ENCODE results near the gene HBB. TPM values are rescaled to one million over a fixed set of nuclear protein-coding genes. Genes with fewer than 3 reads are reported as not detected.

The HBB gene
- total and polyA plus RNA-seq, 5 donors: 3.0 to 190 (median 89.7) TPM

GRCh38 chr11:5246772-5247471 is 20.1 kb upstream of the HBB start:
- H3K4me3 ChIP-seq (ENCODE audit: low read length): no peak overlapping the region
- ATAC-seq (no peak), DNase-seq (no peak)
- 67% methylated on average over 6 of the region's 6 CpGs for WGBS
- H3K27ac ChIP-seq (ENCODE audit: low read length): no peak overlapping the region
- no peaks in the 10 kb centered on the region for H3K27me3 ChIP-seq (ENCODE audit: control insufficient read depth, insufficient read depth)
- no peaks in the 10 kb centered on the region for H3K9me3 ChIP-seq (ENCODE audit: control insufficient read depth, low read length)
- intact Hi-C loops (cut with DNase I): no loop called here
- no peaks in the 10 kb centered on the region for H3K4me1 ChIP-seq (ENCODE audit: control insufficient read depth, insufficient read depth, low read length)

- no peaks in the 10 kb centered on the region for H3K4me1 ChIP-seq (ENCODE audit: control insufficient read depth, insufficient read depth, low read length)
- DNase-seq: no peak
- no peak overlapping the region for H3K4me3 ChIP-seq (ENCODE audit: low read length)
- no peaks in the 10 kb centered on the region for H3K27me3 ChIP-seq (ENCODE audit: control insufficient read depth, insufficient read depth)
- ATAC-seq: no peak
- H3K9me3 ChIP-seq (ENCODE audit: control insufficient read depth, low read length): no peaks in the 10 kb centered on the region
- WGBS: 78% methylated on average over 2 of the region's 2 CpGs
- intact Hi-C loops (cut with DNase I): no loop called here
- H3K27ac ChIP-seq (ENCODE audit: low read length): no peak overlapping the region
Measured at GRCh38 chr11:5245155-5245554, 18.3 kb upstream of the HBB start.

- DNase-seq (no peak), ATAC-seq (no peak)
- Histone ChIP-seq H3K27me3 (ENCODE audit: control insufficient read depth, insufficient read depth) (no peaks in the 10 kb centered on the region), H3K4me1 (ENCODE audit: control insufficient read depth, insufficient read depth, low read length) (no peaks in the 10 kb centered on the region), H3K4me3 (ENCODE audit: low read length) (no peak overlapping the region), H3K9me3 (ENCODE audit: control insufficient read depth, low read length) (no peaks in the 10 kb centered on the region), H3K27ac (ENCODE audit: low read length) (no peak overlapping the region)
- intact Hi-C loops (cut with DNase I): no loop called here
- 81% methylated on average over 4 of the region's 4 CpGs for whole genome bisulfite sequencing
Measured at GRCh38 chr11:5243816-5244180, 16.9 kb upstream of the HBB start.

GRCh38 chr11:5242933-5243815 is 16.3 kb upstream of the HBB start:
- intact Hi-C loops (cut with DNase I): no loop called here
- H3K4me1 ChIP-seq (ENCODE audit: control insufficient read depth, insufficient read depth, low read length): no peaks in the 10 kb centered on the region
- WGBS: 71% methylated on average over 7 of the region's 7 CpGs
- no peak overlapping the region for H3K27ac ChIP-seq (ENCODE audit: low read length)
- no peaks in the 10 kb centered on the region for H3K9me3 ChIP-seq (ENCODE audit: control insufficient read depth, low read length)
- H3K4me3 ChIP-seq (ENCODE audit: low read length): no peak overlapping the region
- ATAC-seq (no peak), DNase-seq (no peak)
- no peaks in the 10 kb centered on the region for H3K27me3 ChIP-seq (ENCODE audit: control insufficient read depth, insufficient read depth)

- no peaks in the 10 kb centered on the region for H3K27me3 ChIP-seq (ENCODE audit: control insufficient read depth, insufficient read depth)
- no peak overlapping the region for H3K27ac ChIP-seq (ENCODE audit: low read length)
- H3K9me3 ChIP-seq (ENCODE audit: control insufficient read depth, low read length): no peaks in the 10 kb centered on the region
- intact Hi-C loops (cut with DNase I): no loop called here
- 53% methylated on average over 2 of the region's 2 CpGs for WGBS
- no peak overlapping the region for H3K4me3 ChIP-seq (ENCODE audit: low read length)
- DNase-seq: no peak
- no peak for ATAC-seq
- H3K4me1 ChIP-seq (ENCODE audit: control insufficient read depth, insufficient read depth, low read length): no peaks in the 10 kb centered on the region
Measured at GRCh38 chr11:5242208-5242607, 15.3 kb upstream of the HBB start.

GRCh38 chr11:5241458-5241857 is 14.6 kb upstream of the HBB start:
- no peaks in the 10 kb centered on the region for H3K27me3 ChIP-seq (ENCODE audit: control insufficient read depth, insufficient read depth)
- DNase-seq (no peak), ATAC-seq (no peak)
- no peak overlapping the region for H3K4me3 ChIP-seq (ENCODE audit: low read length)
- intact Hi-C loops (cut with DNase I): no loop called here
- H3K27ac ChIP-seq (ENCODE audit: low read length): no peak overlapping the region
- H3K4me1 ChIP-seq (ENCODE audit: control insufficient read depth, insufficient read depth, low read length): no peaks in the 10 kb centered on the region
- H3K9me3 ChIP-seq (ENCODE audit: control insufficient read depth, low read length): no peaks in the 10 kb centered on the region
- 58% methylated on average over 3 of the region's 3 CpGs for WGBS

GRCh38 chr11:5240458-5240857 is 13.6 kb upstream of the HBB start:
- intact Hi-C loops (cut with DNase I): no loop called here
- H3K27ac ChIP-seq (ENCODE audit: low read length): no peak overlapping the region
- ATAC-seq (no peak), DNase-seq (no peak)
- WGBS: 67% methylated on average over 2 of the region's 2 CpGs
- no peaks in the 10 kb centered on the region for H3K4me1 ChIP-seq (ENCODE audit: control insufficient read depth, insufficient read depth, low read length)
- H3K4me3 ChIP-seq (ENCODE audit: low read length): no peak overlapping the region
- H3K9me3 ChIP-seq (ENCODE audit: control insufficient read depth, low read length): no peaks in the 10 kb centered on the region
- no peaks in the 10 kb centered on the region for H3K27me3 ChIP-seq (ENCODE audit: control insufficient read depth, insufficient read depth)

- WGBS: 79% methylated on average over 1 of the region's 1 CpG
- ATAC-seq (no peak), DNase-seq (no peak)
- no peaks in the 10 kb centered on the region for H3K4me1 ChIP-seq (ENCODE audit: control insufficient read depth, insufficient read depth, low read length)
- H3K4me3 ChIP-seq (ENCODE audit: low read length): no peak overlapping the region
- no peaks in the 10 kb centered on the region for H3K9me3 ChIP-seq (ENCODE audit: control insufficient read depth, low read length)
- no peaks in the 10 kb centered on the region for H3K27me3 ChIP-seq (ENCODE audit: control insufficient read depth, insufficient read depth)
- no peak overlapping the region for H3K27ac ChIP-seq (ENCODE audit: low read length)
- intact Hi-C loops (cut with DNase I): no loop called here
Measured at GRCh38 chr11:5240056-5240455, 13.2 kb upstream of the HBB start.

- H3K27me3 ChIP-seq (ENCODE audit: control insufficient read depth, insufficient read depth): no peaks in the 10 kb centered on the region
- intact Hi-C loops (cut with DNase I): no loop called here
- DNase-seq (no peak), ATAC-seq (no peak)
- H3K27ac ChIP-seq (ENCODE audit: low read length): no peak overlapping the region
- H3K4me3 ChIP-seq (ENCODE audit: low read length): no peak overlapping the region
- H3K9me3 ChIP-seq (ENCODE audit: control insufficient read depth, low read length): no peaks in the 10 kb centered on the region
- H3K4me1 ChIP-seq (ENCODE audit: control insufficient read depth, insufficient read depth, low read length): no peaks in the 10 kb centered on the region
Measured at GRCh38 chr11:5239046-5239445, 12.2 kb upstream of the HBB start.

- no peak for ATAC-seq
- Histone ChIP-seq H3K27ac (ENCODE audit: low read length) (no peak overlapping the region), H3K4me1 (ENCODE audit: control insufficient read depth, insufficient read depth, low read length) (no peaks in the 10 kb centered on the region), H3K9me3 (ENCODE audit: control insufficient read depth, low read length) (no peaks in the 10 kb centered on the region), H3K4me3 (ENCODE audit: low read length) (no peak overlapping the region), H3K27me3 (ENCODE audit: control insufficient read depth, insufficient read depth) (no peaks in the 10 kb centered on the region)
- intact Hi-C loops (cut with DNase I): no loop called here
- no peak for DNase-seq
- 53% methylated on average over 2 of the region's 2 CpGs for WGBS
Measured at GRCh38 chr11:5238486-5238885, 11.6 kb upstream of the HBB start.

- Histone ChIP-seq H3K4me1 (ENCODE audit: control insufficient read depth, insufficient read depth, low read length) (no peaks in the 10 kb centered on the region), H3K27me3 (ENCODE audit: control insufficient read depth, insufficient read depth) (no peaks in the 10 kb centered on the region), H3K27ac (ENCODE audit: low read length) (no peak overlapping the region), H3K9me3 (ENCODE audit: control insufficient read depth, low read length) (no peaks in the 10 kb centered on the region), H3K4me3 (ENCODE audit: low read length) (no peak overlapping the region)
- DNase-seq (no peak), ATAC-seq (no peak)
- intact Hi-C loops (cut with DNase I): no loop called here
- 92% methylated on average over 2 of the region's 2 CpGs for WGBS
Measured at GRCh38 chr11:5237420-5237819, 10.5 kb upstream of the HBB start.
